A673 (cell line): Measurements from ENCODE around the gene KCNAB2.

ENCODE experiments used
- EZH2 ChIP-seq: fragments of 200-600 bp; sonication (generic); IDR thresholded peaks from 2 replicates; pipeline ENCODE4 v1.6.1; 2017; ENCODE audit warnings: borderline replicate concordance, low read depth, mild to moderate bottlenecking, mixed read lengths, antibody characterized with exemption, low read length; ENCODE audit not compliant: poor library complexity, severe bottlenecking
- TF ChIP-seq, protein P1 (sequence below): fragments of 300-800, 200-600 bp; sonication (generic); conservative IDR thresholded peaks from 2 replicates; pipeline ENCODE4 v1.5.1; 2017; ENCODE audit warnings: low read depth, mild to moderate bottlenecking, antibody characterized with exemption, low read length, moderate library complexity, mixed read lengths

DNA sequence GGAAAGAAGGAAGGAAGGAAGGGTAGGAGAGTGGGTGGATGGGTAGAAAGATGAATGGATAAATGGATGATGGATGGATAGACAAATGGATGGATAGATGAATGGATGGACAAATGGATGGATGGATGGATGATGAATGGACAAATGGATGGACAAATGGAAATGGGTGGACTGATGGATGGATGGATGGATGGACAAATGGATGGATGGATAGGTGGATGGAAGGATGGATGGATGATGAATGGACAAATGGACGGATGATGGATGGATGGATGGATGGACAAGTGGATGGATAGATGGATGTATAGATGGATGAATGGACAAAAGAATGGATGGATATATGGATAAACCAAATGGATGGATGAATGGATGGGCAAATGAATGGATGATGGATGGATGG lies 103.9 kb downstream of the KCNAB2 start:
- TF ChIP-seq, protein P1, sequence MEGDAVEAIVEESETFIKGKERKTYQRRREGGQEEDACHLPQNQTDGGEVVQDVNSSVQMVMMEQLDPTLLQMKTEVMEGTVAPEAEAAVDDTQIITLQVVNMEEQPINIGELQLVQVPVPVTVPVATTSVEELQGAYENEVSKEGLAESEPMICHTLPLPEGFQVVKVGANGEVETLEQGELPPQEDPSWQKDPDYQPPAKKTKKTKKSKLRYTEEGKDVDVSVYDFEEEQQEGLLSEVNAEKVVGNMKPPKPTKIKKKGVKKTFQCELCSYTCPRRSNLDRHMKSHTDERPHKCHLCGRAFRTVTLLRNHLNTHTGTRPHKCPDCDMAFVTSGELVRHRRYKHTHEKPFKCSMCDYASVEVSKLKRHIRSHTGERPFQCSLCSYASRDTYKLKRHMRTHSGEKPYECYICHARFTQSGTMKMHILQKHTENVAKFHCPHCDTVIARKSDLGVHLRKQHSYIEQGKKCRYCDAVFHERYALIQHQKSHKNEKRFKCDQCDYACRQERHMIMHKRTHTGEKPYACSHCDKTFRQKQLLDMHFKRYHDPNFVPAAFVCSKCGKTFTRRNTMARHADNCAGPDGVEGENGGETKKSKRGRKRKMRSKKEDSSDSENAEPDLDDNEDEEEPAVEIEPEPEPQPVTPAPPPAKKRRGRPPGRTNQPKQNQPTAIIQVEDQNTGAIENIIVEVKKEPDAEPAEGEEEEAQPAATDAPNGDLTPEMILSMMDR = no peak
- no peak for TF ChIP-seq EZH2
